ENCODE measurements around the gene NISCH. TPM values are rescaled to one million over a fixed set of nuclear protein-coding genes. Genes with fewer than 3 reads are reported as not detected.
A peak's percentile ranks its signal among the peaks of the same experiment; 100 is the strongest.

Gene NISCH
- 100 to 1,000 TPM in 1 of 2 donors, 10 to 100 TPM in 1; 75.2 to 123 TPM for total RNA-seq

DNA sequence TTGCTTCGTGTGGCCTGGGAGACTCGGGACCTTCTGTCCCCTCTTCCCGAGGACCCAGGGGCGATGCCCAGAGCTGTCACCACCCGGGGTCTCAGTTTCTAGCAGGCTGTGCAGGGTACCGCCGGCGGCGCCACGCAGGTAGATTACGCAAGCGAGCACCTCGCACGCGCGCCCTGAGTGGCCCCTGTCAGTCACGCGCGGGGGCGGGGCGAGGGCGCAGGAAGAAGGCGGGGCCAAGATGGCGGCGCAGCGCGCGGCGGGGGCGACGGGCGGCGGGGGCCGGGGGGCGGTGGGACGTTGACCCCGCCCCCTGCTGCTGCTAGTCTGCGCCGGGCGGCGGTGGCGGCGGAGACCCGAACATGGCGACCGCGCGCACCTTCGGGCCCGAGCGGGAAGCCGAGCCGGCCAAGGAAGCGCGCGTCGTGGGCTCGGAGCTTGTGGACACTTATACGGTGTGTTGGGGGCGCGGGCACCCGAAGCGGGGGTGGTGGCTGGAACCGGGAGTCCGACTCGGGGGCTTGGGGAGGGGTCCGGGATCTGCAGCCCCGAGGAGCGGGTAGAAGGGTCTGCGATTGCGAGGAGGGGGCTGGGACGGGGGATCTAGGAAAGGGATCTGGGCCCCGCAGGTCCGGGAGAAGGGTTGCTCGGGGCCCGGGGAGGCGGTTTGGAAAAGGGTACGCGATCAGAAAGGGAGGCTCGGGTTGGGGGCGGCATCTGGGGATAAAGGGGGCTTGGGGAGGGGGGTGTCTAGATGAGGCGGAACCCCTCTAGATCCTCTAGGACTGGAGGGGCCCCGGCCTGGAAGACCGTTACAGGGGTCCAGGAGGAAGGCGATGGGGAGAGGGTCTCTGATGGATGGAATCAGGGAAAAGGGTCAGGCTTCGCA lies at the start of gene NISCH:
TSS of gene NISCH (plus strand) at position 322 of the 886 bp plus-strand sequence. CDS start at position 360, 38 bp downstream.
- peak within 1 kb of the TSS; percentile 100 for H3K27ac Mint-ChIP-seq
- H3K4me3 Mint-ChIP-seq = peak within 1 kb of the TSS; percentile 99
- no peaks in the 10 kb centered on the region for H3K9me3 Mint-ChIP-seq
- H3K36me3 Mint-ChIP-seq (ENCODE audit: low read depth) = peaks cover 53% of the 10 kb centered on the region
- peaks cover 22% of the 10 kb centered on the region for H3K4me1 Mint-ChIP-seq
- peak; percentile 94 for ATAC-seq (replicated peaks)
- H3K27me3 Mint-ChIP-seq = no peaks in the 10 kb centered on the region

GRCh38 chr3:52406231-52406661 lies 49.2 kb upstream of the NISCH start:
- H3K4me1 Mint-ChIP-seq = peaks cover 11% of the 10 kb centered on the region
- H3K27ac Mint-ChIP-seq = no peak overlapping the region
- no peak overlapping the region for H3K4me3 Mint-ChIP-seq
- ATAC-seq (replicated peaks) = no peak
- no peaks in the 10 kb centered on the region for H3K9me3 Mint-ChIP-seq
- no peaks in the 10 kb centered on the region for H3K27me3 Mint-ChIP-seq
- peaks cover 75% of the 10 kb centered on the region for H3K36me3 Mint-ChIP-seq (ENCODE audit: low read depth)

GRCh38 chr3:52406791-52407510 lies 48.5 kb upstream of the NISCH start:
- Mint-ChIP-seq H3K27ac (no peak overlapping the region), H3K4me1 (peaks cover 11% of the 10 kb centered on the region), H3K4me3 (no peak overlapping the region), H3K9me3 (no peaks in the 10 kb centered on the region), H3K36me3 (ENCODE audit: low read depth) (peaks cover 68% of the 10 kb centered on the region), H3K27me3 (no peaks in the 10 kb centered on the region)
- no peak for ATAC-seq (replicated peaks)

- peaks cover 16% of the 10 kb centered on the region for H3K4me1 Mint-ChIP-seq
- no peaks in the 10 kb centered on the region for H3K9me3 Mint-ChIP-seq
- H3K36me3 Mint-ChIP-seq (ENCODE audit: low read depth) = peaks cover 60% of the 10 kb centered on the region
- ATAC-seq (replicated peaks) = no peak
- H3K27ac Mint-ChIP-seq = peak overlapping the region; percentile 68
- peak overlapping the region; percentile 95 for H3K4me3 Mint-ChIP-seq
- H3K27me3 Mint-ChIP-seq = no peaks in the 10 kb centered on the region
These were observed 47.6 kb upstream of the NISCH start for GRCh38 chr3:52407779-52408178.

- Mint-ChIP-seq H3K27me3 (no peaks in the 10 kb centered on the region), H3K36me3 (ENCODE audit: low read depth) (peaks cover 53% of the 10 kb centered on the region), H3K27ac (peak overlapping the region; percentile 68), H3K9me3 (no peaks in the 10 kb centered on the region), H3K4me1 (peaks cover 21% of the 10 kb centered on the region), H3K4me3 (peak overlapping the region; percentile 95)
- ATAC-seq (replicated peaks) = no peak
These were observed 46.9 kb upstream of the NISCH start for GRCh38 chr3:52408466-52408865.

DNA sequence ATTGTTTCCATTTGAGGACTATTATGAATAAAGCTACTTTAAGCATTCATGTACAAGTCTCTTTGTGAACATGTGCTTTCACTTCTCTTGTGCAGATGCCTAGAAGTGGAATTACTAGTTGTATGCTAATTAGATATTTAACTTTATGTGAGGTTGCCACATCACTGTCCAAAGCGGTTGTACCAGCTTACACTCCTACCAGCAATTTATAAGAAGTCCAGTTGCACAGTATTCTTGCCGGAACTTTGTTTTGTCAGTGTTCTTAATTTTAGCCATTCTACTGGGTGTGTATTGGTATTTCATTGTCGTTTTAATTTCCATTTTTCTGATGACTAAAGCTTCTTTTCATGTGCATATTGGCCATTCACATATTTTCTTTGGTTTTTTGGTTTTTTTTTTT lies 39.6 kb upstream of the NISCH start:
- peak overlapping the region; percentile 38 for H3K27ac Mint-ChIP-seq
- ATAC-seq (replicated peaks) = no peak
- no peaks in the 10 kb centered on the region for H3K27me3 Mint-ChIP-seq
- no peak overlapping the region for H3K4me3 Mint-ChIP-seq
- H3K4me1 Mint-ChIP-seq = peaks cover 18% of the 10 kb centered on the region
- H3K36me3 Mint-ChIP-seq (ENCODE audit: low read depth) = peaks cover 22% of the 10 kb centered on the region
- H3K9me3 Mint-ChIP-seq = no peaks in the 10 kb centered on the region

DNA sequence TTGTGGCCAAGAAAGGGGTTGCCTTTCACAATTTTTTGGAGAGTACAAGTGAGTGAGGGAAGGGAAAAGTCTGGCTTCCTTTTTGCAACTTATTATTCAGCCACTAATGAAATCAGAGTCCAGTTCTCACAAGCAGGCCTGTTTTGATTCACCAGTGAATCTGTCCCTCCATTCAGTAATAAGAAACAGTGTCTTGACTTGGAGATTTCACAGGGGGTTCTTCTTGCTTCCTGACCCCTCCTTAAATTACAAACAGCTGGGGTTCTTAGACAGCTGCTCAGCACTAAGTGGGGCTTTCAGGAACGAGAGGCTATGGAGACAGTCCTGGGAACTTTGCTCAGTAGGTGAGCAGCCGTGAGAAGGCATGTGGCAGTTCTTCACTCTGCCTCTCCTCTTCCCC lies 35.0 kb upstream of the NISCH start:
- no peak overlapping the region for H3K27ac Mint-ChIP-seq
- H3K27me3 Mint-ChIP-seq = no peaks in the 10 kb centered on the region
- H3K9me3 Mint-ChIP-seq = no peaks in the 10 kb centered on the region
- no peak overlapping the region for H3K4me3 Mint-ChIP-seq
- ATAC-seq (replicated peaks) = no peak
- H3K36me3 Mint-ChIP-seq (ENCODE audit: low read depth) = peaks cover 11% of the 10 kb centered on the region
- peaks cover 4% of the 10 kb centered on the region for H3K4me1 Mint-ChIP-seq

DNA sequence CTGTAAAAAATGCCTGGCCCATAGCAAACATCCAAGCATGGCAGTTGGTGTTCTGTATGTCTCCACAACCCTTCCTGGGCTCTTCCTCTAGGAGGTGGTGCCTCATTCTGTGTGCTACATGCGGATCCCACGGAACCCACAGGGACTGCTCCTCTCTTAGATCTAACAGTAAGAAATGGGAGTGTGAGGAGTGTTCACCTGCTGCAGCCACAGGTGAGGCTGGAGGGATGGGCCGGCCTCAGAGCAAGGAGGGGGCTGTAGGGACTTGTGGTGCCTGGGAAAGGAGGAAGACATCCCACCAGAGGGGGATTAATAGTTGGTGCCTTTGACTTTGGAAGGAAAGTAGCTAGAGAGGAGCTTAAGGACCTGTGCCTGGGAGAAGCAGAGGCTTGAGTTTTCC lies 32.7 kb upstream of the NISCH start:
- Mint-ChIP-seq H3K36me3 (ENCODE audit: low read depth) (no peaks in the 10 kb centered on the region), H3K4me3 (no peak overlapping the region), H3K27ac (no peak overlapping the region)

DNA sequence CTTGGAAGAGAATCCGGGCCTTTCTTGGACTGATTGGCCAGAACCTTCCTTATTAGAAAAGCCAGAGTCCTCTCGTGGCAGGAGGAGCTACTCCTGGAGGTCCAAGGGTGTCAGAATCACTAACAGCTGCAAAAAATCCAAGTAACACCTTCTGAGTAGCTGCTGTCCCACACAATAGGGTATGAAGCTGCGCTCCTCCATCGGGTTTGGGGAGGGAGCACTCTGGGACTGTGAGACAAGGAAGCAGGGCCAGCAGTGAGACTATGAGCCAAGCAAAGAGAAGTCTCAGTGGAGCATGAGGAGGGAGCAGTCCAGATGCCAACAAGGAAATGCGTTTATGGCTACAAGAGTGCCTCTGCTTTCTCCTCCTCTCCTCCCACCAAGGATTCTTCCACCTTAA lies 32.2 kb upstream of the NISCH start:
- Mint-ChIP-seq H3K4me1 (no peaks in the 10 kb centered on the region), H3K9me3 (no peaks in the 10 kb centered on the region), H3K4me3 (no peak overlapping the region), H3K36me3 (ENCODE audit: low read depth) (no peaks in the 10 kb centered on the region), H3K27me3 (no peaks in the 10 kb centered on the region), H3K27ac (no peak overlapping the region)
- no peak for ATAC-seq (replicated peaks)

More for the DNA sequence above, 32.7 kb upstream of the NISCH start:
- Mint-ChIP-seq H3K4me1 (peaks cover 3% of the 10 kb centered on the region), H3K27me3 (no peaks in the 10 kb centered on the region), H3K9me3 (no peaks in the 10 kb centered on the region)
- no peak for ATAC-seq (replicated peaks)

GRCh38 chr3:52428151-52429005 lies 27.0 kb upstream of the NISCH start:
- Mint-ChIP-seq H3K4me1 (peaks cover 8% of the 10 kb centered on the region), H3K36me3 (ENCODE audit: low read depth) (no peaks in the 10 kb centered on the region), H3K27ac (no peak overlapping the region), H3K4me3 (no peak overlapping the region), H3K27me3 (no peaks in the 10 kb centered on the region), H3K9me3 (no peaks in the 10 kb centered on the region)
- ATAC-seq (replicated peaks) = peak; percentile 75

- no peaks in the 10 kb centered on the region for H3K27me3 Mint-ChIP-seq
- H3K27ac Mint-ChIP-seq = no peak overlapping the region
- peaks cover 8% of the 10 kb centered on the region for H3K4me1 Mint-ChIP-seq
- no peak for ATAC-seq (replicated peaks)
- no peak overlapping the region for H3K4me3 Mint-ChIP-seq
- H3K36me3 Mint-ChIP-seq (ENCODE audit: low read depth) = no peaks in the 10 kb centered on the region
- no peaks in the 10 kb centered on the region for H3K9me3 Mint-ChIP-seq
These were observed 26.4 kb upstream of the NISCH start for GRCh38 chr3:52429031-52429430.

- Mint-ChIP-seq H3K9me3 (no peaks in the 10 kb centered on the region), H3K4me3 (no peak overlapping the region), H3K36me3 (ENCODE audit: low read depth) (no peaks in the 10 kb centered on the region), H3K27ac (no peak overlapping the region), H3K27me3 (no peaks in the 10 kb centered on the region), H3K4me1 (peaks cover 8% of the 10 kb centered on the region)
- ATAC-seq (replicated peaks) = no peak
These were observed 25.5 kb upstream of the NISCH start for GRCh38 chr3:52429779-52430415.

- Mint-ChIP-seq H3K9me3 (no peaks in the 10 kb centered on the region), H3K27me3 (no peaks in the 10 kb centered on the region), H3K36me3 (ENCODE audit: low read depth) (no peaks in the 10 kb centered on the region), H3K4me3 (no peak overlapping the region), H3K27ac (no peak overlapping the region), H3K4me1 (peaks cover 8% of the 10 kb centered on the region)
- ATAC-seq (replicated peaks) = no peak
These were observed 25.0 kb upstream of the NISCH start for GRCh38 chr3:52430416-52430810.

Data from activated T-helper 17 cell treated with anti-CD3 and anti-CD28 coated beads, Interleukin-2, amount 50 U/mL, for 72 hours (primary cell).